Measurements from ENCODE around the gene WDR74.

WDR74 gene

GRCh38 chr11:62791501-62792201 lies 47.7 kb downstream of the WDR74 start, which contains the start of gene TMEM223:
Gene TMEM223 (minus strand): TSS chr11:62792006. CDS start chr11:62791994, 12 bp downstream.
- no peak for FAIRE-seq

- no peak for FAIRE-seq
Observed at GRCh38 chr11:62789576-62789975, 49.8 kb downstream of the WDR74 start.

GRCh38 chr11:62788991-62789390 lies 50.4 kb downstream of the WDR74 start:
- no peak for FAIRE-seq

GRCh38 chr11:62787005-62787759 lies 52.2 kb downstream of the WDR74 start, which contains the start of gene TMEM179B:
Gene TMEM179B (plus strand): TSS chr11:62787402. CDS start chr11:62787432, 30 bp downstream.
- no peak for FAIRE-seq

GRCh38 chr11:62786318-62787004 lies 52.9 kb downstream of the WDR74 start:
- no peak for FAIRE-seq
